Endothelial cell of umbilical vein (primary cell): ENCODE results near the gene ENTPD1.
"Not testable (repeated sequence)": the region's sequence is repeated elsewhere in the genome, so short reads cannot be mapped to it uniquely, and the experiment has no call there.

Source experiments
- CTCF ChIP-seq, 2 donors: IDR thresholded peaks; 1 replicate in 1 of 2; 2 replicates in 1 of 2; pipeline ENCODE4 v1.5.1; 2011; ENCODE audit warnings: low read length in 2 of 2, mild to moderate bottlenecking in 2 of 2, moderate library complexity in 2 of 2, control low read depth in 1 of 2, inconsistent platforms in 1 of 2, low read depth in 1 of 2; ENCODE audit not compliant: insufficient read depth in 1 of 2; ENCODE audit errors: extremely low read depth in 1 of 2
- EZH2 ChIP-seq: IDR thresholded peaks from 2 replicates; pipeline ENCODE4 v1.6.1; 2012; ENCODE audit warnings: borderline replicate concordance, low read depth, mild to moderate bottlenecking, moderate library complexity, low read length, inconsistent platforms; ENCODE audit not compliant: severe bottlenecking
- MAX ChIP-seq: IDR thresholded peaks from 2 replicates; pipeline ENCODE4 v1.6.1; 2011; ENCODE audit not compliant: insufficient read depth, insufficient read length
- MYC ChIP-seq: IDR thresholded peaks from one replicate; pipeline ENCODE4 v1.6.1; 2011; ENCODE audit warnings: mild to moderate bottlenecking, low read depth, low read length
- POLR2A ChIP-seq: IDR thresholded peaks from 2 replicates; pipeline ENCODE4 v1.6.1; 2012; ENCODE audit warnings: low read depth, mild to moderate bottlenecking, control low read depth, low read length
- POLR2AphosphoS5 ChIP-seq: IDR thresholded peaks from 2 replicates; pipeline ENCODE4 v1.6.1; 2012; ENCODE audit warnings: low read depth, mild to moderate bottlenecking, control low read depth, low read length, moderate library complexity; ENCODE audit not compliant: insufficient read depth

- TF ChIP-seq MAX; CTCF (IDR thresholded peaks at IDR 0.05; ENCODE audit: extremely low read depth in 1 of 2, insufficient read depth in 1 of 2, low read depth in 1 of 2, low read length in 2 of 2); EZH2; POLR2A; POLR2AphosphoS5; MYC: not testable (repeated sequence)
Observed at GRCh38 chr10:95732907-95733306, 23.1 kb upstream of the ENTPD1 start.
